Mesenteric fat pad (tissue), 1 donor: ENCODE data around the gene ATF4. TPM values are rescaled to one million over a fixed set of nuclear protein-coding genes. Genes with fewer than 3 reads are reported as not detected.
A peak's percentile ranks its signal among the peaks of the same experiment; 100 is the strongest.

Source experiments
- DNase-seq: peaks from one replicate; pipeline ENCODE4 v3.0.0-alpha.2; 2020; ENCODE audit warnings: low spot score
- long read RNA-seq: library from polyadenylated mRNA; unstranded; transcript quantifications from one replicate; pipeline ENCODE4 v2.0.0, GENCODE V29; 2020
- total RNA-seq: library from RNA; stranded (reverse); fragmentation: NEBNext Ultra II Directional; extraction: Animal tissue kit (Norgen Biotek cat#: 25700); gene quantifications from one replicate; pipeline ENCODE4 v1.2.1, GENCODE V29; 2021
- donor health status: DM: yes; HTN: yes; CAD: no.

ATF4 gene, protein sequence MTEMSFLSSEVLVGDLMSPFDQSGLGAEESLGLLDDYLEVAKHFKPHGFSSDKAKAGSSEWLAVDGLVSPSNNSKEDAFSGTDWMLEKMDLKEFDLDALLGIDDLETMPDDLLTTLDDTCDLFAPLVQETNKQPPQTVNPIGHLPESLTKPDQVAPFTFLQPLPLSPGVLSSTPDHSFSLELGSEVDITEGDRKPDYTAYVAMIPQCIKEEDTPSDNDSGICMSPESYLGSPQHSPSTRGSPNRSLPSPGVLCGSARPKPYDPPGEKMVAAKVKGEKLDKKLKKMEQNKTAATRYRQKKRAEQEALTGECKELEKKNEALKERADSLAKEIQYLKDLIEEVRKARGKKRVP
- total RNA-seq: 574 TPM
- long read RNA-seq, transcript ATF4-201 (2 exons, 2,019 nt): minor isoform, 21 of 510 reads
- long read RNA-seq, transcript ATF4-202 (3 exons, 1,419 nt): major isoform, 466 of 510 reads
- long read RNA-seq, partial matches to known transcripts: 0 of 510 reads
- long read RNA-seq, other reads (novel, unspliced or antisense): 23 of 510 reads

- DNase-seq: peak; percentile 96
Observed at GRCh38 chr22:39520226-39521105, at the start of gene ATF4. Gene ATF4, plus strand, starts transcription at chr22:39520562. Its CDS starts 884 bp downstream, at chr22:39521446.

- no peak for DNase-seq
Observed at GRCh38 chr22:39471381-39472141, 48.8 kb upstream of the ATF4 start.

- no peak for DNase-seq
Observed at GRCh38 chr22:39472570-39473556, 47.5 kb upstream of the ATF4 start.

DNA sequence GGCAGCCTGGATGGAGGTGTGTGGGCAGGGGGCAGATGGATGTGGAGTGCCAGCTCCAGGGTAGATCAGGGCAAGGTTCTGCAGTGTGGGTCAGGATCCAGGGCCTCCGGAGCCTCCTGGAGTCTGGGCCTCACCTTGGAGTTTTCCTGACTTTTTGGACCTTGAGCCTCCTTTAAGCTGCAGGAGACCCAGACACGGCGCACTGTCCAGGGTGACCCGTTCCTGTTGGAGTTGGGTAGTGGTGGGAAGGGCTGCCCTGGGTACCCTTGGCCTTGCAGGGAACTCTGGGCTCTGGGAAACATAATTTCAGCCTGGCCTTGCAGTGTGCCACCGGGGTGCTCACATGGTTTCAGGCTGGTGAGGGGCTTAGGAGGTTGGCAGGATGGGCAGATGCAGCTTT is 46.5 kb upstream of the ATF4 start:
- no peak for DNase-seq

- DNase-seq: no peak
Observed at GRCh38 chr22:39474351-39475111, 45.8 kb upstream of the ATF4 start.

DNA sequence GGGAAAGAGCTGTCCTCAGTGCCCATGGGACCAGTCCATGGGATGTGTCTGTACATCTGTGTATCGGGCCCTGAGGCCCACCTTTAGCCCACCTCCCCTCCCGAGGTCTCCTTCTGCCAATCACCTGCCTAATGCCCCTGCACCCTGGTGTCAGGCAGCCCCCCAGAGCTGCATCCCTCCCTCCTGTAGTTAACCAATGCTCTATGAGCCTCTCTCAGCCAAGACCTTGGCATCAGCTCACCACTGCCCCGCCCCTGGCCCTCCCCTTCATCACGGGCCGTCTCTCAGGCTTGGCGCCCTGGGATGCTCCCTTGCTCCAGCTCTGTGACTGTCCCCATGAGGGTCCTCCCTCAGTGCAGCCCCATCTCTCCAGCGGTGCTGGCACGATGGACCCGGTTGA is 45.0 kb upstream of the ATF4 start:
- no peak for DNase-seq

DNA sequence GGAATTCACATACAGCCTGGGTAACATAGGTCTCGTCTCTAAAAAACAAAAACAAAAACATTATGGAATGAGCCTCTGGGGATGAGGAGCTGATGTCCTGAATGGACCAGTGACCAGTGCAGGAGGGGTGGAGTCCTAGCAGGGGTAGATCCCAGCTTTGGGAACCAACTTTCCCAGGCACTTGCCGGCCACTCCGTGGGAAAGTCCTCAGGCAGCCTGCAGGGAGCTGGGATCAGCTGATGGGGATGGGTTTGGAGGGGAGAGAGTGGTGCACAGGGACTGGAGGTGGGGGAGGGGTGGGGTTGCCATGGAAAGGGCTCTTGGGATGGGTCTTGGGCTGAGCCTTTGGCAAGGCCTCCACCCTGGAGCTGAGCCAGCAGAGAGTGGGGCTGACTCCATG is 44.5 kb upstream of the ATF4 start:
- no peak for DNase-seq

GRCh38 chr22:39476664-39477063 is 43.7 kb upstream of the ATF4 start:
- no peak for DNase-seq

DNA sequence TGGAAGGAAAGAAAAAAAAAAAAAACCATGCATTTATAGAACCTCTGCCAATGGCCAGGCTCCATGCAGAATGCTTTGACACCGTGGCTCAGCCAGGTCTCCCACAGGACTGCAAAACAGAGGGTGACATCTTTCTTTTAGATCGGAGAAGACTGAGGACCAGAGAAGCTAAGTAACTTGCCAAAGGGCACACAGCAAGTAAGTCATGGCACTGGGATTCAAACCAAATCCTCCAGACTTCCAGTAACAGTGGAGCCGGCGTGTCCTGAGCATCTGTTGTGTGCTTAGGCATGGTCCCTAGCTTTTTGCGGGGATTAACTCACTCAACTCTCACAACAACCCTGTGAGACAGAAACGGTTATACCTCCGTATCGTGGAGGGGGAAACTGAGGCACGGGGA is 42.8 kb upstream of the ATF4 start:
- no peak for DNase-seq

GRCh38 chr22:39478441-39478850 is 41.9 kb upstream of the ATF4 start:
- no peak for DNase-seq

DNA sequence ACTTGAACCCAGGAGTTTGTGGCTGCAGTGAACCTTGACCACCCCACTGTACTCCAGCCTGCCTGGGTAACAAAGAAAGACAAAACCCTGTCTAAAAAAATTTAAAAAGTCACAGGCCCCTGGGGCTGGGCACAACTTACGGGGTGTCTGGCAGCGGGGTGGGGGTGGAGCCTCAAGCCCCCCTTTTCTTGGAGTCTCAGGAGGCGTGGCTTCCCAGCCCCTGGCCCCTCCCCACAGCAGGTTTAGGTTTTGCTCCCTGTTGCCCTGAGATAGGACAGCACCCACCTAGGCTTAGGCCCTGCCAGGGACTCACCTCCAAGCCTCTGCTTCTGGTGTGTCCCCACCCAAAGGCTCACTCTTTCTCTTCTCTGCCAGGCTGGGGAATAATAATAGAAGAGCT is 41.1 kb upstream of the ATF4 start:
- DNase-seq: no peak

DNA sequence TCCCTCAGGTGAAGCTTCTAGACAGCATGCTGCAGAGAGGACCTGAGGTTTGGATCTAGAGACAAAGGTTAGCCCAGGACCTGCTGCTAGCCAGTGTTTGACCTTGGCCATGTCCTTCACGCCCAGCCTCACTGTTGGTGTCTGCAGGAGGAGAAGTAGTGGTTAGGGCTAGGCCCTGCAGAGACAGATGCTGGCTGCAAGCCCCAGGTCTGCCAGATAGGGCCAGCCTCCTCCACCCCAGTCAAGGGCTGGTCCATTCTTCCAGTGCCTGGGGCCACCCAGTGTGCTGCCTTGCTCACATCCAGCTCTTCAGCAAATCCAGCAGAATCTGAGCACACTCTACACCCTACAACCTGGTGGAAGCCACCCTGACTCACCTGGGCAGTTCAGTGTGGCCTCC is 39.8 kb upstream of the ATF4 start:
- no peak for DNase-seq

- no peak for DNase-seq
Observed at GRCh38 chr22:39481054-39481453, 39.3 kb upstream of the ATF4 start.

DNA sequence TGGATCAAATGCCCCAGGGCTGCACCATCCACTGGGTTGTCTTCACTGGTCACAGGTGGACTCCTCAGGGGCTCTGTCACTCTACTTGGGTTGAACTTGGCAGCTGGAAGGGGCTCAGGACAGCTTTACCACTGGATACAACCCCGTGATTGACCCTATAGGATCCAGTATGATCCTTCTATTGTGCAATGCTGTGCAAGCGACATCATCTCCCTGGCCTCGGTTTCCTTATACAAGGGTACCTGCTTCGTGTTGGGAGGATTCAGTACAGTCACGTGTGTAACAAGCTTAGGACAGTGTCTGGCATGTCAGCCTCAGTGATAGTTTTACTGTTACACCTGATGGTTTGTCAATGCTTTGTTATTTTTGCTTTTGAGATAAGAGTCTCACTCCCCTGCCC is 38.8 kb upstream of the ATF4 start:
- no peak for DNase-seq

GRCh38 chr22:39482768-39483167 is 37.6 kb upstream of the ATF4 start:
- DNase-seq: no peak

DNA sequence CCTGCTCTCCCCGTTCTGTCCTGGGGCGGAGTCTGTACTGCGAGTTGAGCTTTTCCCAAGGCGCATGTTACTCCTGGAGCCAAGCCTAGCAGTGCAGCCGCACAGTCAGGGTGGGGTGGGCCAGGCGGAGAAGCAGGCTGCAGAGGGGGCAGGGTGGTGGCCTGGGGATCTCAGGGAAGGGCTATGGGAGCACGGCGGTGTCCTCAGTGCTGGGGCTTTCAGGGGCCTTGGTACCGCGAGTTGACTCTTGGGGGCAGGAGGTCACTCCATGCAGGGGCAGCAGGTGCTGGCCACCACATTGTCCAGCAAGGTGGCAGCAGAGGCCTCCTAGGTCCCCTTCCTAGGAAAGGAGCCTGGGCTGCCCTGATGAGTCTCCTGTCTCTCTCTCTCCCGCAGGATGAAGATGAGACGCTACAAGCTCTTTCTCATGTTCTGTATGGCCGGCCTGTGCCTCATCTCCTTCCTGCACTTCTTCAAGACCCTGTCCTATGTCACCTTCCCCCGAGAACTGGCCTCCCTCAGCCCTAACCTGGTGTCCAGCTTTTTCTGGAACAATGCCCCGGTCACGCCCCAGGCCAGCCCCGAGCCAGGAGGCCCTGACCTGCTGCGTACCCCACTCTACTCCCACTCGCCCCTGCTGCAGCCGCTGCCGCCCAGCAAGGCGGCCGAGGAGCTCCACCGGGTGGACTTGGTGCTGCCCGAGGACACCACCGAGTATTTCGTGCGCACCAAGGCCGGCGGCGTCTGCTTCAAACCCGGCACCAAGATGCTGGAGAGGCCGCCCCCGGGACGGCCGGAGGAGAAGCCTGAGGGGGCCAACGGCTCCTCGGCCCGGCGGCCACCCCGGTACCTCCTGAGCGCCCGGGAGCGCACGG is 33.2 kb upstream of the ATF4 start:
- DNase-seq: no peak

GRCh38 chr22:39487826-39488520 is 32.4 kb upstream of the ATF4 start:
- no peak for DNase-seq
